DOHH2 (cell line): Measurements from ENCODE around the gene AFF2.

Experiments
- CTCF ChIP-seq: fragments of 200-600 bp; sonication (generic); IDR thresholded peaks from one replicate; pipeline ENCODE4 v1.5.1; 2014; ENCODE audit warnings: antibody characterized with exemption, mild to moderate bottlenecking, low read depth, low read length; ENCODE audit not compliant: poor library complexity, severe bottlenecking
- EZH2phosphoT487 ChIP-seq: fragments of 200-600 bp; sonication (generic); IDR thresholded peaks from 2 replicates; pipeline ENCODE4 v1.6.1; 2017; ENCODE audit warnings: borderline replicate concordance, mild to moderate bottlenecking, antibody characterized with exemption, low read length, moderate library complexity, mixed read lengths

GRCh38 chrX:148615491-148615890 is 115.1 kb downstream of the AFF2 start:
- no peak for TF ChIP-seq CTCF
- TF ChIP-seq EZH2phosphoT487, result no peak
